Neural progenitor cell (in vitro differentiated cells): Measurements from ENCODE around the gene DIRAS2.

ENCODE experiments used
- EZH2 ChIP-seq: fragments of 200-600 bp; sonication (generic); IDR thresholded peaks from 2 replicates; pipeline ENCODE4 v1.6.1; 2017; ENCODE audit warnings: antibody characterized with exemption, mild to moderate bottlenecking, moderate library complexity
- EZH2phosphoT487 ChIP-seq: fragments of 200-600 bp; sonication (generic); IDR thresholded peaks from 2 replicates; pipeline ENCODE4 v1.6.1; 2017; ENCODE audit warnings: antibody characterized with exemption
- TF ChIP-seq, protein P1 (sequence below): fragments of 200-600 bp; sonication (generic); IDR thresholded peaks from 2 replicates; pipeline ENCODE4 v1.5.1; 2017; ENCODE audit warnings: antibody characterized with exemption, mild to moderate bottlenecking

DNA sequence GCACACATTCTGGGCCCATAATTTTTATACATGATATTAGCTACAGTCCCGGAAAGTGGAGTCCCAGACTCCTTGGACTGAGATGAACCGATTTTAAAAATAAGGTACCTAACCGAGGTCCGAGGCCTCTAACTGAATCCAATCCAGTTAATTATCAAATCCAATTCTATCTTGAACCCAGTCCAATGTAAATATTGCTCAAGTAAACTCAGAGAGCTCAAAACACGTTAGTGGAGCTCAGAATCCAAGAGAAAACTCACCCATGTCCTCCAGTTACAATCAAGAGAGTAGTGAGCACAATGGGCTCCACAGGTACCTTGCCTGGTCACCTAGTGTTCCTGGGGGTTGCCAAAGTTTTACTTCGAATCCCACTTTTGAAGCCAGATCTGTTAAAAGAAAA lies 37.9 kb upstream of the DIRAS2 start:
- TF ChIP-seq, protein P1, sequence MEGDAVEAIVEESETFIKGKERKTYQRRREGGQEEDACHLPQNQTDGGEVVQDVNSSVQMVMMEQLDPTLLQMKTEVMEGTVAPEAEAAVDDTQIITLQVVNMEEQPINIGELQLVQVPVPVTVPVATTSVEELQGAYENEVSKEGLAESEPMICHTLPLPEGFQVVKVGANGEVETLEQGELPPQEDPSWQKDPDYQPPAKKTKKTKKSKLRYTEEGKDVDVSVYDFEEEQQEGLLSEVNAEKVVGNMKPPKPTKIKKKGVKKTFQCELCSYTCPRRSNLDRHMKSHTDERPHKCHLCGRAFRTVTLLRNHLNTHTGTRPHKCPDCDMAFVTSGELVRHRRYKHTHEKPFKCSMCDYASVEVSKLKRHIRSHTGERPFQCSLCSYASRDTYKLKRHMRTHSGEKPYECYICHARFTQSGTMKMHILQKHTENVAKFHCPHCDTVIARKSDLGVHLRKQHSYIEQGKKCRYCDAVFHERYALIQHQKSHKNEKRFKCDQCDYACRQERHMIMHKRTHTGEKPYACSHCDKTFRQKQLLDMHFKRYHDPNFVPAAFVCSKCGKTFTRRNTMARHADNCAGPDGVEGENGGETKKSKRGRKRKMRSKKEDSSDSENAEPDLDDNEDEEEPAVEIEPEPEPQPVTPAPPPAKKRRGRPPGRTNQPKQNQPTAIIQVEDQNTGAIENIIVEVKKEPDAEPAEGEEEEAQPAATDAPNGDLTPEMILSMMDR: no peak
- TF ChIP-seq EZH2: no peak
- TF ChIP-seq EZH2phosphoT487: no peak
